SK-N-MC (cell line): ENCODE results near the gene NEU2.

ENCODE experiments used
- EZH2 ChIP-seq: fragments of 200-600 bp; sonication (generic); IDR thresholded peaks from one replicate; pipeline ENCODE4 v1.6.1; 2017; ENCODE audit warnings: antibody characterized with exemption
- POLR2AphosphoS5 ChIP-seq: IDR thresholded peaks from 2 replicates; pipeline ENCODE4 v1.6.1; 2012; ENCODE audit warnings: mild to moderate bottlenecking, low read depth, low read length, borderline replicate concordance

GRCh38 chr2:232982926-232983668, 49.4 kb upstream of the NEU2 start:
- TF ChIP-seq EZH2 = no peak
- no peak for TF ChIP-seq POLR2AphosphoS5
